Measurements from ENCODE around the gene LSS.

DNA sequence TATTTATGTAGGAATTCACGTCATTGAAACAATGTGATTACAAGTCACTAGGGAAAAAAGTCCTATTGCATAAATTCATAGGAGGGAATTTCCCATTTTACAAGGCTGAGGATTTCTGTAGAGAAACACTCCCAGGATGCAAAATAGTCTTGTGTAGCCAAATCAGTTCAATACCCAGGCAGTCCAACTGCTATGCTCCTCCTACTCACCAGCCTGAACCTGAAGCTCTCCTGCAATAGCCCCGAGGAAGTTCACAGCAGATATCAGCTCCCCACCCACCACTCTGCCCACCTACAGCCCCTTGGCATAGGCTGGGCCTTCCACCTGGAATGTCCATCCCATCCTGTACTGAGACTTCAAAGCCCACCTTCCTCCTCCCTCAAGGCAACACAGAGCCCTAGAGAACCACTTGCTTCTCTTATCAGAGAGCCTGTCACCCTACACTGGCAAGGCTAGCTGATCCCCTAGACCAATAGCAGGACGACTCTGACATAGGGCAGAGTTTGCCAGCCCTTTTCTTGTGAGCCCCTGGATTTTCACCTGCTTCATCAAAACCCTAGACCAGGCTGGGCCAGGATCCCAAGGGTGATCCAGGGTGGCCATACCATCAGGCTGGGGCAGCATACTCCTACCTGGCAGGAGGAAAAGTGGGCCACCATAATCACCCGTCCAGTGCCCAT lies 1.5 kb downstream of the LSS start:
- TF ChIP-seq, protein P1, sequence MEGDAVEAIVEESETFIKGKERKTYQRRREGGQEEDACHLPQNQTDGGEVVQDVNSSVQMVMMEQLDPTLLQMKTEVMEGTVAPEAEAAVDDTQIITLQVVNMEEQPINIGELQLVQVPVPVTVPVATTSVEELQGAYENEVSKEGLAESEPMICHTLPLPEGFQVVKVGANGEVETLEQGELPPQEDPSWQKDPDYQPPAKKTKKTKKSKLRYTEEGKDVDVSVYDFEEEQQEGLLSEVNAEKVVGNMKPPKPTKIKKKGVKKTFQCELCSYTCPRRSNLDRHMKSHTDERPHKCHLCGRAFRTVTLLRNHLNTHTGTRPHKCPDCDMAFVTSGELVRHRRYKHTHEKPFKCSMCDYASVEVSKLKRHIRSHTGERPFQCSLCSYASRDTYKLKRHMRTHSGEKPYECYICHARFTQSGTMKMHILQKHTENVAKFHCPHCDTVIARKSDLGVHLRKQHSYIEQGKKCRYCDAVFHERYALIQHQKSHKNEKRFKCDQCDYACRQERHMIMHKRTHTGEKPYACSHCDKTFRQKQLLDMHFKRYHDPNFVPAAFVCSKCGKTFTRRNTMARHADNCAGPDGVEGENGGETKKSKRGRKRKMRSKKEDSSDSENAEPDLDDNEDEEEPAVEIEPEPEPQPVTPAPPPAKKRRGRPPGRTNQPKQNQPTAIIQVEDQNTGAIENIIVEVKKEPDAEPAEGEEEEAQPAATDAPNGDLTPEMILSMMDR (IDR thresholded peaks at IDR 0.05), result no peak
- TF ChIP-seq POLR2A (IDR thresholded peaks at IDR 0.05), result no peak

All from Peyer's patch (tissue), 4 donors.